ENCODE results near the gene ARHGAP32.

ARHGAP32 gene

GRCh38 chr11:128968916-128969315 is 223.2 kb downstream of the ARHGAP32 start:
- TF ChIP-seq POU2F2 (IDR thresholded peaks at IDR 0.05; ENCODE audit: low read depth, low read length) (no peak), SPI1 (IDR thresholded peaks at IDR 0.05; ENCODE audit: low read depth, low read length) (no peak), POLR2AphosphoS5 (IDR thresholded peaks at IDR 0.05; ENCODE audit: low read depth, low read length) (no peak), PAX5 (IDR thresholded peaks at IDR 0.05; ENCODE audit: insufficient read depth, low read length, severe bottlenecking) (no peak), TAF1 (IDR thresholded peaks at IDR 0.05; ENCODE audit: low read depth, low read length) (no peak), POLR2A (IDR thresholded peaks at IDR 0.05; ENCODE audit: low read depth, low read length) (no peak)
- no peak for DNase-seq (ENCODE audit: insufficient read length, low spot score)
- no peak for FAIRE-seq

- no peak for TF ChIP-seq PAX5 (IDR thresholded peaks at IDR 0.05; ENCODE audit: insufficient read depth, low read length, severe bottlenecking)
- no peak for TF ChIP-seq TAF1 (IDR thresholded peaks at IDR 0.05; ENCODE audit: low read depth, low read length)
- TF ChIP-seq SPI1 (IDR thresholded peaks at IDR 0.05; ENCODE audit: low read depth, low read length): no peak
- DNase-seq (ENCODE audit: insufficient read length, low spot score): no peak
- FAIRE-seq: no peak
These were observed 224.5 kb downstream of the ARHGAP32 start for GRCh38 chr11:128967578-128967977.

GRCh38 chr11:128965485-128965884 is 226.6 kb downstream of the ARHGAP32 start:
- DNase-seq (ENCODE audit: insufficient read length, low spot score) (no peak), FAIRE-seq (peak; percentile 93)
- TF ChIP-seq TAF1 (IDR thresholded peaks at IDR 0.05; ENCODE audit: low read depth, low read length) (no peak), POLR2AphosphoS5 (IDR thresholded peaks at IDR 0.05; ENCODE audit: low read depth, low read length) (no peak), PAX5 (IDR thresholded peaks at IDR 0.05; ENCODE audit: insufficient read depth, low read length, severe bottlenecking) (no peak), POU2F2 (IDR thresholded peaks at IDR 0.05; ENCODE audit: low read depth, low read length) (no peak), SPI1 (IDR thresholded peaks at IDR 0.05; ENCODE audit: low read depth, low read length) (no peak), POLR2A (IDR thresholded peaks at IDR 0.05; ENCODE audit: low read depth, low read length) (no peak)

GRCh38 chr11:128964463-128964930 is 227.6 kb downstream of the ARHGAP32 start:
- TF ChIP-seq POLR2A (IDR thresholded peaks at IDR 0.05; ENCODE audit: low read depth, low read length) (no peak), PAX5 (IDR thresholded peaks at IDR 0.05; ENCODE audit: insufficient read depth, low read length, severe bottlenecking) (no peak), TAF1 (IDR thresholded peaks at IDR 0.05; ENCODE audit: low read depth, low read length) (no peak), POLR2AphosphoS5 (IDR thresholded peaks at IDR 0.05; ENCODE audit: low read depth, low read length) (no peak), POU2F2 (IDR thresholded peaks at IDR 0.05; ENCODE audit: low read depth, low read length) (no peak), SPI1 (IDR thresholded peaks at IDR 0.05; ENCODE audit: low read depth, low read length) (no peak)
- DNase-seq (ENCODE audit: insufficient read length, low spot score) (no peak), FAIRE-seq (no peak)

- DNase-seq (ENCODE audit: insufficient read length, low spot score) (no peak), FAIRE-seq (no peak)
- TF ChIP-seq POU2F2 (IDR thresholded peaks at IDR 0.05; ENCODE audit: low read depth, low read length): no peak
These were observed 228.3 kb downstream of the ARHGAP32 start for GRCh38 chr11:128963744-128964325.

- TF ChIP-seq POU2F2 (IDR thresholded peaks at IDR 0.05; ENCODE audit: low read depth, low read length) (no peak), PAX5 (IDR thresholded peaks at IDR 0.05; ENCODE audit: insufficient read depth, low read length, severe bottlenecking) (no peak), POLR2AphosphoS5 (IDR thresholded peaks at IDR 0.05; ENCODE audit: low read depth, low read length) (no peak), SPI1 (IDR thresholded peaks at IDR 0.05; ENCODE audit: low read depth, low read length) (no peak), TAF1 (IDR thresholded peaks at IDR 0.05; ENCODE audit: low read depth, low read length) (no peak), POLR2A (IDR thresholded peaks at IDR 0.05; ENCODE audit: low read depth, low read length) (no peak)
- DNase-seq (ENCODE audit: insufficient read length, low spot score): no peak
- no peak for FAIRE-seq
These were observed 229.2 kb downstream of the ARHGAP32 start for GRCh38 chr11:128962896-128963295.

- DNase-seq (ENCODE audit: insufficient read length, low spot score): no peak
- TF ChIP-seq PAX5 (IDR thresholded peaks at IDR 0.05; ENCODE audit: insufficient read depth, low read length, severe bottlenecking) (no peak), POU2F2 (IDR thresholded peaks at IDR 0.05; ENCODE audit: low read depth, low read length) (no peak), POLR2A (IDR thresholded peaks at IDR 0.05; ENCODE audit: low read depth, low read length) (no peak), SPI1 (IDR thresholded peaks at IDR 0.05; ENCODE audit: low read depth, low read length) (no peak), POLR2AphosphoS5 (IDR thresholded peaks at IDR 0.05; ENCODE audit: low read depth, low read length) (no peak), TAF1 (IDR thresholded peaks at IDR 0.05; ENCODE audit: low read depth, low read length) (no peak)
- FAIRE-seq: no peak
These were observed 230.5 kb downstream of the ARHGAP32 start for GRCh38 chr11:128961645-128962044.

GRCh38 chr11:128957202-128957482 is 235.0 kb downstream of the ARHGAP32 start:
- FAIRE-seq: no peak
- DNase-seq (ENCODE audit: insufficient read length, low spot score): no peak
- TF ChIP-seq SPI1 (IDR thresholded peaks at IDR 0.05; ENCODE audit: low read depth, low read length) (no peak), POU2F2 (IDR thresholded peaks at IDR 0.05; ENCODE audit: low read depth, low read length) (no peak), TAF1 (IDR thresholded peaks at IDR 0.05; ENCODE audit: low read depth, low read length) (no peak), PAX5 (IDR thresholded peaks at IDR 0.05; ENCODE audit: insufficient read depth, low read length, severe bottlenecking) (no peak), POLR2A (IDR thresholded peaks at IDR 0.05; ENCODE audit: low read depth, low read length) (no peak), POLR2AphosphoS5 (IDR thresholded peaks at IDR 0.05; ENCODE audit: low read depth, low read length) (no peak)

GRCh38 chr11:128956401-128957201 is 235.5 kb downstream of the ARHGAP32 start:
- DNase-seq (ENCODE audit: insufficient read length, low spot score) (no peak), FAIRE-seq (no peak)
- no peak for TF ChIP-seq PAX5 (IDR thresholded peaks at IDR 0.05; ENCODE audit: insufficient read depth, low read length, severe bottlenecking)
- no peak for TF ChIP-seq SPI1 (IDR thresholded peaks at IDR 0.05; ENCODE audit: low read depth, low read length)
- no peak for TF ChIP-seq POLR2A (IDR thresholded peaks at IDR 0.05; ENCODE audit: low read depth, low read length)
- TF ChIP-seq POLR2AphosphoS5 (IDR thresholded peaks at IDR 0.05; ENCODE audit: low read depth, low read length): no peak
- TF ChIP-seq POU2F2 (IDR thresholded peaks at IDR 0.05; ENCODE audit: low read depth, low read length): no peak
- TF ChIP-seq TAF1 (IDR thresholded peaks at IDR 0.05; ENCODE audit: low read depth, low read length): no peak

- FAIRE-seq (no peak), DNase-seq (ENCODE audit: insufficient read length, low spot score) (no peak)
- no peak for TF ChIP-seq POU2F2 (IDR thresholded peaks at IDR 0.05; ENCODE audit: low read depth, low read length)
- no peak for TF ChIP-seq TAF1 (IDR thresholded peaks at IDR 0.05; ENCODE audit: low read depth, low read length)
- TF ChIP-seq PAX5 (IDR thresholded peaks at IDR 0.05; ENCODE audit: insufficient read depth, low read length, severe bottlenecking): no peak
These were observed 236.5 kb downstream of the ARHGAP32 start for GRCh38 chr11:128955636-128956035.
